ENCODE measurements around the gene PROZ. TPM values are rescaled to one million over a fixed set of nuclear protein-coding genes. Genes with fewer than 3 reads are reported as not detected.

The PROZ gene
- total and polyA plus RNA-seq, 2 of the 13 experiments (the other 11 are each of a cell fraction or from before 2014, with no cell fraction given) = 5.6 to 22.5 TPM

DNA sequence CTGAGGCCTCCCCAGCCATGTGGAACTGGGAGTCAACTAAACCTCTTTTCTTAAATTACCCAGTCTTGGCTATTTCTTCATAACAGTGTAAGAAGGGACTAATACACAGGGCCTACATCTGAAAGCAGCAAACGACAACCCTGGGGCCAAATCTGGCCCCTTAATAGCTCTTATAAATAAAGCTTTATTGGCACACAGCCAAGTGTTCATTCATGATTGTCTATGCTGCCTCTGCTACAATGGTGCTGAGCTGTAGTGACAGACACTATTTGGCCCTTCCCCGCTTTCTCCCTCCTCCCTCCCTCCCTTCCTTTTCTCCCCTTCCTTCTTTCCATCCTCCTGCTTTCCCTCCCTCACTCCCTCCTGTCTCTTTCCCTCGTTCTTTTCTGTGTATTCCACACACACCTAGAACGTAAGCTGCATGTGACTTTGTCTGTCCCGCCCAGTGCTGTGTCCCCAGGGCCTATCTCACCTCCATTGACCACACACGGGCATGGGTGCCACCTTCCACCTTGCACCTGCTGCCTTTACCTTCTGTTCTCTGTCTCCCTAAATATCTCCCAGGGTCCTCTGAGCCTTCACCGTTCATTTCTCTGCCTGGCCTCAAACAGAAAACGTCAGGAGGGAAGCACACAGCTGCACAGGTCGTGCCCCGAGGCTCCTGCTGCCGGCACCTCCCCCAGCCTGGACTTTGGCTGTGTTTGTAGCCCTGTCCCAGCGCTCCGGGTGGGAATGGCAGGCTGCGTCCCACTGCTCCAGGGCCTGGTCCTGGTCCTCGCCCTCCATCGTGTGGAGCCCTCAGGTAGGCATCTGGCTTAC is at the start of gene PROZ (continued):
- TF ChIP-seq YY1 (IDR thresholded peaks at IDR 0.05; ENCODE audit: insufficient read depth, insufficient replicate concordance, low read depth, low read length) (peak; percentile 69), ARNT2 (CRISPR knock-in tag; IDR thresholded peaks at IDR 0.05; ENCODE audit: low read depth) (peak; percentile 75), POLR2A (IDR thresholded peaks at IDR 0.05; ENCODE audit: insufficient read depth in 1 of 2, low read depth in 2 of 2, low read length in 2 of 2) (peak in 1 of 2 experiments; percentile 68; a peak in 2 of 4 replicates), ZSCAN12 (CRISPR knock-in tag; IDR thresholded peaks at IDR 0.05) (no peak), ARHGAP35 (CRISPR knock-in tag; IDR thresholded peaks at IDR 0.05; ENCODE audit: borderline replicate concordance) (no peak), AGO1 (IDR thresholded peaks at IDR 0.05; ENCODE audit: low read depth, low read length, poor library complexity, severe bottlenecking) (no peak), PAWR (CRISPR knock-in tag; IDR thresholded peaks at IDR 0.05; ENCODE audit: borderline replicate concordance) (no peak), AKAP8 (CRISPR knock-in tag; IDR thresholded peaks at IDR 0.05) (no peak), FOXK1 (CRISPR knock-in tag; IDR thresholded peaks at IDR 0.05; ENCODE audit: borderline replicate concordance, low read depth) (no peak), KDM5A (IDR thresholded peaks at IDR 0.05; ENCODE audit: borderline replicate concordance, low read length) (no peak; the same call in 1 of the 2 replicates), KMT2B (CRISPR knock-in tag; IDR thresholded peaks at IDR 0.05) (peak; percentile 50; the same call in 1 of the 2 replicates), ZNF558 (CRISPR knock-in tag; IDR thresholded peaks at IDR 0.05; ENCODE audit: borderline replicate concordance) (no peak), ZSCAN31 (CRISPR knock-in tag; IDR thresholded peaks at IDR 0.05; ENCODE audit: low read depth) (no peak; the same call in 1 of the 2 replicates), WIZ (CRISPR knock-in tag; IDR thresholded peaks at IDR 0.05) (no peak), NR2F6 (IDR thresholded peaks at IDR 0.05) (peak; percentile 92), NR2F6 (CRISPR knock-in tag; IDR thresholded peaks at IDR 0.05) (peak; percentile 97), ZC3H13 (CRISPR knock-in tag; IDR thresholded peaks at IDR 0.05) (no peak), HNF4G (IDR thresholded peaks at IDR 0.05; ENCODE audit: borderline replicate concordance, low read depth, low read length) (peak; percentile 88), HNF4G (CRISPR knock-in tag; IDR thresholded peaks at IDR 0.05; ENCODE audit: borderline replicate concordance, low read depth) (peak; percentile 89), ASH2L (IDR thresholded peaks at IDR 0.05; ENCODE audit: insufficient read length, low read depth, low read length) (peak; percentile 84), SMAD1 (CRISPR knock-in tag; IDR thresholded peaks at IDR 0.05; ENCODE audit: borderline replicate concordance, low read depth) (peak; percentile 86), ZNF766 (CRISPR knock-in tag; IDR thresholded peaks at IDR 0.05; ENCODE audit: borderline replicate concordance) (no peak)
- TF ChIP-seq, protein P1, sequence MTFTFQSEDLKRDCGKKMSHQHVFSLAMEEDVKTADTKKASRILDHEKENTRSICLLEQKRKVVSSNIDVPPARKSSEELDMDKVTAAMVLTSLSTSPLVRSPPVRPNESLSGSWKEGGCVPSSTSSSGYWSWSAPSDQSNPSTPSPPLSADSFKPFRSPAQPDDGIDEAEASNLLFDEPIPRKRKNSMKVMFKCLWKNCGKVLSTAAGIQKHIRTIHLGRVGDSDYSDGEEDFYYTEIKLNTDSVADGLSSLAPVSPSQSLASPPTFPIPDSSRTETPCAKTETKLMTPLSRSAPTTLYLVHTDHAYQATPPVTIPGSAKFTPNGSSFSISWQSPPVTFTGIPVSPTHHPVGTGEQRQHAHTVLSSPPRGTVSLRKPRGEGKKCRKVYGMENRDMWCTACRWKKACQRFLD (CRISPR knock-in tag; IDR thresholded peaks at IDR 0.05; ENCODE audit: borderline replicate concordance) = no peak
- TF ChIP-seq, protein P2, sequence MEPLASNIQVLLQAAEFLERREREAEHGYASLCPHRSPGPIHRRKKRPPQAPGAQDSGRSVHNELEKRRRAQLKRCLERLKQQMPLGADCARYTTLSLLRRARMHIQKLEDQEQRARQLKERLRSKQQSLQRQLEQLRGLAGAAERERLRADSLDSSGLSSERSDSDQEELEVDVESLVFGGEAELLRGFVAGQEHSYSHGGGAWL (CRISPR knock-in tag; IDR thresholded peaks at IDR 0.05) = peak; percentile 76
- TF ChIP-seq, protein P3, sequence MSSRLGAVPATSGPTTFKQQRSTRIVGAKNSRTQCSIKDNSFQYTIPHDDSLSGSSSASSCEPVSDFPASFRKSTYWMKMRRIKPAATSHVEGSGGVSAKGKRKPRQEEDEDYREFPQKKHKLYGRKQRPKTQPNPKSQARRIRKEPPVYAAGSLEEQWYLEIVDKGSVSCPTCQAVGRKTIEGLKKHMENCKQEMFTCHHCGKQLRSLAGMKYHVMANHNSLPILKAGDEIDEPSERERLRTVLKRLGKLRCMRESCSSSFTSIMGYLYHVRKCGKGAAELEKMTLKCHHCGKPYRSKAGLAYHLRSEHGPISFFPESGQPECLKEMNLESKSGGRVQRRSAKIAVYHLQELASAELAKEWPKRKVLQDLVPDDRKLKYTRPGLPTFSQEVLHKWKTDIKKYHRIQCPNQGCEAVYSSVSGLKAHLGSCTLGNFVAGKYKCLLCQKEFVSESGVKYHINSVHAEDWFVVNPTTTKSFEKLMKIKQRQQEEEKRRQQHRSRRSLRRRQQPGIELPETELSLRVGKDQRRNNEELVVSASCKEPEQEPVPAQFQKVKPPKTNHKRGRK (CRISPR knock-in tag; IDR thresholded peaks at IDR 0.05) = peak; percentile 95

Data from HepG2 (cell line).